ENCODE results near the gene SENP1.

The SENP1 gene

DNA sequence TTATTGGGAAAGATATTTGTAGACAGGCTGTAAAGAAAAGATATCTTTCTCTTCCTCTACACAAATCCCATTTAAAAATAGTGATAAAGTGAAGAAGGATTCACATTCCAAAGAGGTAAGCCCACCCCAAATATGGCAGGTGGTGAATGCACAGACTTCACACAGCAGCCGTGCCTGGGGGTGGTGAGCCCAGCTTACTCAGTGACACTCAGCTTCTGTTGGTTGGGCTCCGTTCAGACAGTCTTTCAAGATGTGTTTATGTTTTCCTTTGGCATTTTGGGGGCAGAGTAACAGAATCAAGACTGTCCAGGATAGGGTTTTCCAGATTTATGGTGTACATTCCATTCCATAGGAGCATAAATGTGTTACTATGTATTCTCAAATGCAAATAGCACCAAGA is 97.5 kb downstream of the SENP1 start:
- H3K4me3 ChIP-seq: no peak overlapping the region
- no peak for TF ChIP-seq POLR2AphosphoS5 (IDR thresholded peaks at IDR 0.05; ENCODE audit: borderline replicate concordance, low read depth, low read length)
- TF ChIP-seq FOXP2 (optimal IDR thresholded peaks at IDR 0.05; ENCODE audit: control extremely low read depth, extremely low read length, insufficient read depth): no peak
- TF ChIP-seq EZH2 (IDR thresholded peaks at IDR 0.05): no peak
- H3K9ac ChIP-seq (ENCODE audit: insufficient read length): no peak overlapping the region
- no peaks in the 10 kb centered on the region for H3K9me3 ChIP-seq (ENCODE audit: low read depth, low read length)
- H3K27ac ChIP-seq: no peak overlapping the region
- no peaks in the 10 kb centered on the region for H3K36me3 ChIP-seq (ENCODE audit: insufficient read depth, low read length)
- DNase-seq (ENCODE audit: low read depth, low spot score): no peak

DNA sequence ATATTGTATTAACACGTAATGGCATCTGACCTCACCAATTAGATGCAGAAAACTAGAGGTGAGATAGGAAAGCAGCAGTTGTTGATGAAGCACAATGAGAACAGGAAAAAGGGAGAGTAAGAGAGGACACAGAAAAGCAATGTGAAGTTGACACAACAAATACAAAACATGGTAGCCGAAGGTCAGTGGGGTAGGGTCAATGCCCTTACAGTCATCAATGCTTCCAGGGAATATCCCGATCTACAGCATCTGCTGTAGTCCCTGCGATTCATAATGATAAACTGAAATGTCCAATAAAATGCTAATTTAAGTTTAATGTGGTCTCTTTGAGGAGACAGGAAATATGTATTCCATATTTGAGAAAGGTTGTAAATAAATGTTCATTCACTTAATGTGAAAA is 98.7 kb downstream of the SENP1 start:
- H3K9ac ChIP-seq (ENCODE audit: insufficient read length): no peak overlapping the region
- H3K9me3 ChIP-seq (ENCODE audit: low read depth, low read length): no peaks in the 10 kb centered on the region
- H3K27ac ChIP-seq: no peak overlapping the region
- H3K36me3 ChIP-seq (ENCODE audit: insufficient read depth, low read length): no peaks in the 10 kb centered on the region
- no peak for TF ChIP-seq EZH2 (IDR thresholded peaks at IDR 0.05)
- no peak for TF ChIP-seq FOXP2 (optimal IDR thresholded peaks at IDR 0.05; ENCODE audit: control extremely low read depth, extremely low read length, insufficient read depth)
- TF ChIP-seq POLR2AphosphoS5 (IDR thresholded peaks at IDR 0.05; ENCODE audit: borderline replicate concordance, low read depth, low read length): no peak
- H3K4me3 ChIP-seq: no peak overlapping the region
- DNase-seq (ENCODE audit: low read depth, low spot score): no peak

GRCh38 chr12:48005750-48006021 is 100.2 kb downstream of the SENP1 start:
- H3K36me3 ChIP-seq (ENCODE audit: insufficient read depth, low read length): no peaks in the 10 kb centered on the region
- H3K9ac ChIP-seq (ENCODE audit: insufficient read length): no peak overlapping the region
- no peak overlapping the region for H3K27ac ChIP-seq
- DNase-seq (ENCODE audit: low read depth, low spot score): no peak
- no peak for TF ChIP-seq POLR2AphosphoS5 (IDR thresholded peaks at IDR 0.05; ENCODE audit: borderline replicate concordance, low read depth, low read length)
- no peak for TF ChIP-seq EZH2 (IDR thresholded peaks at IDR 0.05)
- no peak for TF ChIP-seq FOXP2 (optimal IDR thresholded peaks at IDR 0.05; ENCODE audit: control extremely low read depth, extremely low read length, insufficient read depth)
- no peak overlapping the region for H3K4me3 ChIP-seq
- H3K9me3 ChIP-seq (ENCODE audit: low read depth, low read length): no peaks in the 10 kb centered on the region

DNA sequence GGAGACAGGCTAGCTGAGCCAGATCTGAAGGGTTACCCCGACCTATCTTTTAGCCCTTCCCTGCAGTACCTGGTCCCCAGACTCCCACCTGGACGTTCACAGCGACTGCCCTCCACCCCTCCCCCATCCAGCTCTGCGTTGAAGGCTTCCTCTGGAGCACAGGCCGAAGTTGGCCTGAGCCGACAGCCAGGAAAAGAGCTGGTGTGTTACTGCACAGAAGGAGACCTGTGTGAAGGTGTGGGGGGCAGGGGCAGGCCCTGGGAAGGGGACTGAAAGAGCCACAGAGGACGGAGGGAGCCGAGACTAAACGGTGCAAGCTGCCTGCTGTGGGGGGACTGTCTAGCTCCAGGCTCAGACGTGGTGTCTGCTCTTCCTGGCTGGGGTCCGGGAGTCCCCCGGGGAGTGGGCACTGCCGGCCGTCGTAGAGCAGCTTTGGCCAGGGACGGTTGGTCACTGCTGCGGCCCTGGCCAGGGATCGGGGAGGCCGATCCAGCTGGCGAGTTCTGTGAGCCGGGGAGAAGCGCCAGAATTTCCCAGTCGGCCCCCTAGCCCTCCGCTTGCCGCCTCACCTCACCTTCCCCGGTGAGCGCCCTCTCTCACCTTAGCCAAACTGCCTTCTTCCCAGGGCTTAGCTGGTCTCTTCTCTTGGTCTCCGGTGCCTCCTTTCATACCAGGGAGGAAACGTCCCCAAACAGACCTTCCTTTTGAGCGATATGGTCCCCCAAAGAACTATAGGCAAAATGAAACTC is 100.7 kb downstream of the SENP1 start:
- H3K27ac ChIP-seq: no peak overlapping the region
- no peak overlapping the region for H3K4me3 ChIP-seq
- no peak for DNase-seq (ENCODE audit: low read depth, low spot score)
- H3K9me3 ChIP-seq (ENCODE audit: low read depth, low read length): no peaks in the 10 kb centered on the region
- H3K36me3 ChIP-seq (ENCODE audit: insufficient read depth, low read length): no peaks in the 10 kb centered on the region
- no peak overlapping the region for H3K9ac ChIP-seq (ENCODE audit: insufficient read length)
- TF ChIP-seq FOXP2 (optimal IDR thresholded peaks at IDR 0.05; ENCODE audit: control extremely low read depth, extremely low read length, insufficient read depth): no peak
- TF ChIP-seq POLR2AphosphoS5 (IDR thresholded peaks at IDR 0.05; ENCODE audit: borderline replicate concordance, low read depth, low read length): no peak
- no peak for TF ChIP-seq EZH2 (IDR thresholded peaks at IDR 0.05)

DNA sequence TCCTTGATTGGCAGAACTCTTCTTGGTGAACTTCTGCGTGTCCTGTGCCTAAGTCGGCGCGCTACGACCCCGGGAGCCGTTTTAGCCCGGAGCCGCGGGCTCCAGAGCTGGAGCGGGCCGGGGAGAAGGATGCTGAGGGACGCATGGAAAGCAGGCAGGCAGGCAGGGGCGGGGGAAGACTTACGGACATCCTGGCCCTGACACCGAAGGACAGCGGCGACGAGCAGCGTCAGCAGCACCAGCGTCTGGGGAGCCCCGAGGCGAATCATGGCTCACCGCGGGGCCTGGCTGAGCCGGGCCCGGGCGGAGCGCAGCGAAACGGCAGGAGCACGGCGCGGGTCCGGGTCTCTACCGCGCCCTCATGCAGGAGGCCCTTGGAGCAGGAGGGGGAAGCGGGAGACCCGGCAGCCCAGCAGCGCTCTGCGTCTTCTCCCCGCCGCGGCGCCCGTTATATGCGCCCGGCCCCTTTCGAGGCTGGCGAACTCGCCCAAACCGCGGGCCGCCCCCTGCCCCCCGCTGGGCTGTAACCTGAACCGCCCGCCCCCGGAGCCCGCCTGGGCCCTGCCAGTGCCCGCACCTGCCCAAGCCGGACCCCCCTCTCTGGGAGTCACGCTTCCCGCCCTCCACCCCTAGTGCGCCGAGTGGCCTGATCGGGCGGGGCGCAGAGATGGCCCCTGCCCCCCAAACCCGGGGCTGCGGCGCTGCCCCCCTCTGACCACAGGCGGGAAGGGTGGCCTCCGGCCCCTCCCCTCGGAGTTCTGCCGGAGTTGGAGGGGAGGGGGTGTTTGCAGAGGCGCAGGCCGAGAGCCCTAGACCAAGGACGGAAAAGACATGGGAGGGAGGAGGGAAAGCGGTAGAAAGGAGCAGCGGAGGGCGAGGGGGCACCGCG is 101.6 kb downstream of the SENP1 start, which contains the start of gene COL2A1:
Gene COL2A1, minus strand, starts transcription at position 424 of the 889 bp plus-strand sequence. Its CDS starts 155 bp downstream, at position 269.
- Histone ChIP-seq H3K36me3 (ENCODE audit: insufficient read depth, low read length) (no peaks in the 10 kb centered on the region), H3K4me3 (peak within 1 kb of the TSS; percentile 88), H3K27ac (no peak within 1 kb of the TSS), H3K9me3 (ENCODE audit: low read depth, low read length) (no peaks in the 10 kb centered on the region), H3K9ac (ENCODE audit: insufficient read length) (no peak within 1 kb of the TSS)
- no peak for DNase-seq (ENCODE audit: low read depth, low spot score)
- TF ChIP-seq FOXP2 (optimal IDR thresholded peaks at IDR 0.05; ENCODE audit: control extremely low read depth, extremely low read length, insufficient read depth) (no peak), POLR2AphosphoS5 (IDR thresholded peaks at IDR 0.05; ENCODE audit: borderline replicate concordance, low read depth, low read length) (no peak), EZH2 (IDR thresholded peaks at IDR 0.05) (no peak)

DNA sequence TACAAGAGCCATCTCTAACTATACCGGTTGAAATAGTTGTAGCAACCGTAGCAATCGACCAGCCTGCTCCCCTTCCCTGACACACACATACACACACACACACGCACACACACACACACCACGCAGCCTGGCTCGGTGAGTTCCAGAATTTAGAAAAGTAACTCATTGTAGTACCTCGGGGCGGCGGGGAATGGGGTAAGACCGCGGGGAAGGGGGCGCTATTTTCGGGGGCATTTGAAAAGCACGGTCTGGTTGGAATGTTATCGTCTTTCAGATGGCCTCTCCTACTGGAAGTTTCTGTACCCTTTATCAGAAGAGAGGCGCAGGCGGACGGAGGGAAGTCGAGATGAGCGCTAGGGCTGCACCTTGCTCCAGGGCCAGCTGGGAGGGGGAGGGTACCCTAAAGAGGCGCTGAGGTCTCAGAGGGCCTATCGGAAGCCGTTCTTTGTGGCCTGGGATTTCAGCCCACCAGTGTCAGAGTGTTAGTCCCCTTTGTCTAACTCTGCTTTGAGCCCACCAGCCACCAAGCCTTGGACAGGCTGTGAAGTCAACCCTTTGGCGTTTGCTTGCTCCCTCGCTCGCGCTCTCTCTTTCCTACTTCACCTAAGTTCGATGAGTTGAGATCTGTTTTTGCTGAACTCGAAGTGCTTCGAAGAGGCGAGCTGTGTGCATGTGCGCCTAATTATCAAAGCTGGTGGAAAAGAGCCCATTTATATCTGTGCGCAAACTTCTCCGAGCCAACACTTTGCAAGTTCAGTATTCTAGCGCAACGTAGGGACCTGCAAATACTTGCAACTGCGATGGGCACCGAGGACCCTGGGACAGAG is 102.4 kb downstream of the SENP1 start:
- Histone ChIP-seq H3K9me3 (ENCODE audit: low read depth, low read length) (no peaks in the 10 kb centered on the region), H3K4me3 (peak overlapping the region; percentile 88), H3K27ac (no peak overlapping the region), H3K36me3 (ENCODE audit: insufficient read depth, low read length) (no peaks in the 10 kb centered on the region), H3K9ac (ENCODE audit: insufficient read length) (no peak overlapping the region)
- no peak for DNase-seq (ENCODE audit: low read depth, low spot score)
- TF ChIP-seq FOXP2 (optimal IDR thresholded peaks at IDR 0.05; ENCODE audit: control extremely low read depth, extremely low read length, insufficient read depth) (no peak), EZH2 (IDR thresholded peaks at IDR 0.05) (no peak), POLR2AphosphoS5 (IDR thresholded peaks at IDR 0.05; ENCODE audit: borderline replicate concordance, low read depth, low read length) (no peak)

GRCh38 chr12:48002773-48003218 is 103.1 kb downstream of the SENP1 start:
- H3K36me3 ChIP-seq (ENCODE audit: insufficient read depth, low read length): no peaks in the 10 kb centered on the region
- TF ChIP-seq FOXP2 (optimal IDR thresholded peaks at IDR 0.05; ENCODE audit: control extremely low read depth, extremely low read length, insufficient read depth): no peak
- TF ChIP-seq POLR2AphosphoS5 (IDR thresholded peaks at IDR 0.05; ENCODE audit: borderline replicate concordance, low read depth, low read length): no peak
- peak; percentile 81 for TF ChIP-seq EZH2 (IDR thresholded peaks at IDR 0.05)
- no peak overlapping the region for H3K9ac ChIP-seq (ENCODE audit: insufficient read length)
- no peak overlapping the region for H3K27ac ChIP-seq
- no peak for DNase-seq (ENCODE audit: low read depth, low spot score)
- H3K4me3 ChIP-seq: peak overlapping the region; percentile 88
- H3K9me3 ChIP-seq (ENCODE audit: low read depth, low read length): no peaks in the 10 kb centered on the region

- H3K4me3 ChIP-seq: peak overlapping the region; percentile 88
- no peak for DNase-seq (ENCODE audit: low read depth, low spot score)
- H3K9ac ChIP-seq (ENCODE audit: insufficient read length): no peak overlapping the region
- TF ChIP-seq FOXP2 (optimal IDR thresholded peaks at IDR 0.05; ENCODE audit: control extremely low read depth, extremely low read length, insufficient read depth): no peak
- no peak for TF ChIP-seq POLR2AphosphoS5 (IDR thresholded peaks at IDR 0.05; ENCODE audit: borderline replicate concordance, low read depth, low read length)
- no peak for TF ChIP-seq EZH2 (IDR thresholded peaks at IDR 0.05)
- H3K27ac ChIP-seq: no peak overlapping the region
- H3K9me3 ChIP-seq (ENCODE audit: low read depth, low read length): no peaks in the 10 kb centered on the region
- H3K36me3 ChIP-seq (ENCODE audit: insufficient read depth, low read length): no peaks in the 10 kb centered on the region
These were observed 103.5 kb downstream of the SENP1 start for GRCh38 chr12:48002414-48002730.

All from SK-N-MC (cell line).